GM19043 (cell line): ENCODE measurements around the gene POLR1A.

ENCODE experiments used
- ATAC-seq: cut with Tn5 transposase; IDR thresholded peaks from one replicate; pipeline ENCODE4 v1.9.1; 2021; ENCODE audit warnings: low read depth; ENCODE audit not compliant: unreplicated experiment

The POLR1A gene

DNA sequence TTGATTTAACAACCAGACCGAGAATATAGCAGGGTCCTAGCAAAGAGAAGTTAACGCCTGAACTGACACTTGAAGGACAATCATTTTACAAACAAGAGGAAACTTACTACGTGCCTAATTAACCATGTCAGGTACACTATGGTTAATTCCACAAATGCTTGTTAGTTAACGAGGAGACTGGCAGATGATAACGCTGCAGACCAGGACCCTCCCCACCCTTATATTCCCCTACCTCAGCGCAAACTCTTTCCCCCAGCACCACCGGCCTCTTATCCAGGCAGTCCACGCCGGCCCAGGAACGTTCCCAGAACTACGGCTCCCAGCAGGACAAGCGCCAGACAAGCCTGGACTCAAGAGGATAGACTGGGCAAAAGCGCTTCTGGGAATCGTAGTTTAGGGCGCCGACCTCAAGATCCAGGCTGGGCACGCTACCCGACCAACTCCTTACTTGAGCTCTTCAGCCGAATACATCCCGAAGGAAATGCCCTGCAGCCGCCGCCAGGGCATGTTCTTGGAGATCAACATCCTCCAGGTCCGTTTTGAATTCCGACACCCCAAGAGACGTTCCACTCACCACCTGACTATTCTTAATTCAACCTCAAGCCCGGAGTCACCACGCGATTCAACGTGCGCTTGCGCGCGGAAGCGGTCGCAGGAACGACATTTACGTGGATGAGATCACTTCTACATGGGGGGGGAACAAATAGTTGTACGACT lies at the start of gene POLR1A:
POLR1A (minus strand) TSS at position 635 of the 717 bp plus-strand sequence; CDS start at position 525, 110 bp downstream.
- peak; percentile 63 for ATAC-seq

DNA sequence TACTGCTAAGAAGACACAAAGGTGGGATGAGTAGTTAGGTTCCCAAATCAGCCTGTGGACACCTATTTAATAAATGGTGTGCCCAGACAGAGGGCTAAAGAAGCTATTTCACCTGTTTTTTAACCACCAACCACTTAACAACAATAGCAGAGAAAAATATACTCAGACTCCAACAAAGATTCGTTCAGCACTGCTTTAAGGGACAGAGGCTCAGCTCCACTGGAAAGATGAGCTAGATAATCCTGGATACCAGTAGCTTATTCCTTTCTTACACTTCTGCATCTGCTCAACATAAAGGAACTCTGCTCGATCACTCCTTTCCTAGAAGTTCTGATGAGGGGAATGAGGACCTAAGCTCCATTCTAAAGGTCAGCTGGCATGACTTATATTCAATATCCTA lies 44.8 kb upstream of the POLR1A start:
- no peak for ATAC-seq

DNA sequence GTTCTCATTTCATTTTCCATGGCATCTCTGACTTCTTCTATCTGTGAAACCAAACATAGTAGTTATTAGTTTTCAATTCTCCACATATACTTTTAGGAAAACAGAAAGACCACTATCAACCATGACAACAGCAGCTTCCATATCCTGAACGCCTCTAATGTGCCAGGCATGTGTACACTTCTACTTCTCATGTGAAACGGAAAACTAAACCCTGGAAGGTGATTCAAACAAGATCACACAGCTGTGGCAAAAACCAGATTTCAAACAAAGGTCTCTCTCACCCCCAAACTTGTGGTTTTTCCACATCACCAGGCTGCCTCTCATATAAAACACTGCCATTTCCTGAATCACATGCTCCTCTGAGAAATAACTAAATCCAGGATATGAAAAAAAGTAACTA lies 42.1 kb upstream of the POLR1A start:
- ATAC-seq, result no peak

DNA sequence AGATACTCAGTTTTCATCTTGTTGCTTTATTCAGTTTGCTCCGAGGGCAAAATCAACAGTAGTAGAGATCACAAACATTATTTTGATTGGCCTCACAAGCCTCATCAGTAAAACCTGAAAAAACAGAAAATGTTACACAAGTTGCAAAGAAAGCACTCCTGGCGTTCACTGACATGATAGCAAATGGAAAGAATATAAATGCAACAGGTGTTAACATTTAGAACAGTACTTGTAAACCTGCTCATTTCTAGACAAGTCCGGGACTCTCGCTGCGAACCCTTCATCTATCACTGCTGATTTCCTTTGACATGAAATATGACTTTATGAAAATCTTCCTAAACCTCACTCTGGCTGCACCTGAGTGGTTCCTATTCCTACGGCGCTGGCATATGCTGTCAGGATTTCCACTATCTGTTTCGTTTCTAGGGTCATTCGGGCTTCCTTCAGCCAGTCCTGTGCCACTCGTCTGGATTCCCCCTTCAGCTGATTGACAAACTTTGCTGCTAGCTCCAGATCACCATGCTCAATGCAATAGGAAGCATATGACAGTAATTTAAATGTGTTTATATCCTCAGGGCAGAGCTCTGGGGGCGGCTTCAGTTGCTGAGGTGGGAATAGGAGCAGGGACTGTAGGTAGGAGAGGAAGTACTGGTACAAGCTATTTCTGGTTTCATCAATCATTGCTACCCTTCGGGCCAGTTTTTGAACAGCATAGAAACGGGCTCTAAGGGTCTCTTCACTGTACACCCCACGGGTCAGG lies 38.4 kb upstream of the POLR1A start:
- no peak for ATAC-seq

DNA sequence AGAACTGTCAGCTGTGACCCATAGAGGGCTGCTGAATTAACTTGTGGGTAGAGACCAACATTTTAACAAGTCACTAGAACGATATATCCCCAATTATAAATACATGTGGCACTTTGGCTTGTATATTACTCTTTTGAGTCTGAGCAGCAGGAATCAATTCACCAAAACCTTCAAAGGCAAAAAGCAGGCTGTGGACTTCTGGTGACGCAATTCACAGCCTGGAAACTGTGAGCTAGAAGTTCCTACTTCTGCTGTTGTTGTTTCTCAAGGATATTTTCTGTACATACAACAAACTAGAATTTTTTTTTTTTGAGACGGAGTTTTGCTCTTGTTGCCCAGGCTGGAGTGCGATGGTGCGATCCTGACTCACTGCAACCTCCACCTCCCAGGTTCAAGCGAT lies 37.6 kb upstream of the POLR1A start:
- ATAC-seq, result no peak

DNA sequence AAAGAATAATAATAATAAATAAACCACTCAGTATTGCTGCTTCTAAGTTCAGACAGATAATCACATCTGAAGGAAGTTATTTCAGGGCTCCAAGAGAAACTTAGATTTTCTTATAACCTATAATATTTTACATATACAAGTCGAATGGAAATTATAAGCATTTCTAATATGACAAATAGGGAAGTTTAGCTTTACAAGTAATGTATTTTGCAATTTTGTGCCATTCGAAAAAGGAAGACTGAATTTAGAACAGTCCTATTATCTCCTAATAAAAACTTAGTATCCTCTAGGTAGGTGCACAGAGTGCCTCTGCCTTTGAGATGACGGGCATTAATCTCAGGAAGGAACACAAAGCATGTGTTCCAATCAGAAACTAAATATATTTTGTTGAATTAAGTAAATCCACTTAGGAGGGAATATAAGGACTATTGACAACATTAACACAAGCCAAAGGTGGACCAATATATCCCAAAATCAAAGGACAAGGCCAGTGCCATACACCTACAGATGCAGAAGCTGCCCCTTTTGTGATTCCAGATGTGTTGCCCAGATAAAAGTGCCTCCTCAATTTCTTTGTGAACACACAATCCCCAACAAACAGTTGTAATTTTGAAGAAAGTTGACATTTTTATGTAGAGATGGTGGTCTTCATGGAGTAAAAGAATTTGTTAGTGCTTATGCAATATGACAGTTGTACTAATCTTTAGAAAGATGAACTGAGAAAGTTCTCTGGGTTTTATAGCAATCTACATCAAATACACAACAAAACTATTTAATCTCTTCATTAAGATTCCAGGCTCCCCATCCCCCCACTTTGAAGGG lies 37.0 kb upstream of the POLR1A start:
- ATAC-seq, result no peak

DNA sequence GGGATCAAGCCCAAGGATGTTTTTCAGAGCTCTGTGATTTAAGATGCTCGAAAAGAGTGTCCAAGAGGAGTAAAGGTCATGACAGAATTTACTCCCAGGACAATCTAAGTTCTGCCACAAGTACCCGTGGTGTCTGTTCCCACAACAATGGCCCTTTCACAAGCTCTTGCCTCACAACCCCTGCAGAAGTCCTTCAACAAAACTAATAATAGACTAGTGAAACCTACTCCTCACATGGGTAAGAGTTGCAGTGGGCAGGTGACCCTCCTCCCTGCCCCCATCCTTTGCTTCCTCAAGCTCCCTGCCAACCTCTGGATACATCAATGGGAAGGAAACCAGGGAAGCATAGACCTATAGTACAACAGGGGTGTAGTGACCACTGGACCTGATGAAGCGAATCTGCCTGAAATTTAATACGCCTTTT lies 35.3 kb upstream of the POLR1A start:
- ATAC-seq, result no peak

DNA sequence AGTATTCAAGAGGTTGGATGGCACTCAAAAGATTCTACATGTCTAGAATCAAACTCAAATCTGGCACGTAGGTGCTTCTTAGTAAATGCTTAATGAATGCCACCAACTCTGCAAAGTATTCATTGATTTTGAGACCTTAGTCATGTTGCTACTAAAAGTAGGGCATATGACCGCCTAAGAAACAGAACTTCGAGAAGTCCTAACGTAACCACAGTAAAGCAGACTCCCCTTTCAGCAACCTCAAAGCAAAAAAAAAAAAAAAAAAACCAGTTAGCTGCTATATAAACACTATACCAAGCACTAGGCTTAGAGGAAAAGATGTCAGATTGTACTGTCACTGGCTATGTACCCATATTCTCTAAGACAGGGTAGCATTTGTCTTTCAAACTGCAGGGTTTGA lies 34.3 kb upstream of the POLR1A start:
- no peak for ATAC-seq

DNA sequence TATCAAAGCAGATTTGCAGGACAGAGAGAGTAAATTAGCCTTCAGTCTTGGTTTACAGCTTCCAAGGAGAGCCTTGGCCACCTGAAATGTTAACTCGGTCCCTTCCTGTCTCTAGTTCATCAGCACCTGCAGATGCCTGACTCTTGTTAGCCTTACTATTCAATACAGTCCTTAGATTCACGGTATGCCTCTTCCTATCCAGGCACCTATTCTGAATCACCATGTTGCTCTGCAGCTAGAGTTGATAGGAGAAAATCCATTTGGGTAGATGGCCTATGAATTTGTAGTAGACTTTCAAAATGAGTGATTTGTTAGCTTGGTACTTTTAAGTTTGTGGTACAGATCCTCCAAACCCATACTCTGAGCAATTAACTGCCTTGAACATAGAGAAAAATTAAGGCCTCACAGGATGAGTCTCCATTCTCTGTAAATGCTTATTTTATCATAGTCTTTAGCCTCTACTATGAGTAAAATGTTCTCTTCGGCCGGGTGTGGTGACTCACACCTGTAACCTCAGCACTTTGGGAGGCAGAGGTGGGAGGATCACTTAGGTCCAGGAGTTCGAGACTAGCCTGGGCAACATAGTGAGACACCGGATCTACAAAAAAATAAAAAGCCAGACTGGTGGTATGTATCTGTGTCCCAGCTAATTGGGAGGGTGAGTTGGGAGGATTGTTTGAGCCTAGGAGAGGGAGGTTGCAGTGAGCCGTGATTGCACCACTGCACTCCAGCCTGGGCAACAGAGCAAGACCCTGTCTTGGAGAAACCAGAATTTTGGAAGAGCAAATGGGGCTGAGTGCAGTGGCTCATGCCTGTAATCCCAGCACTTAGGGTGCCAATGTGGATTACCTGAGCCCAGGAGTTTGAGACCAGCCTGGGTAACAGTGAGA lies 33.3 kb upstream of the POLR1A start:
- no peak for ATAC-seq

DNA sequence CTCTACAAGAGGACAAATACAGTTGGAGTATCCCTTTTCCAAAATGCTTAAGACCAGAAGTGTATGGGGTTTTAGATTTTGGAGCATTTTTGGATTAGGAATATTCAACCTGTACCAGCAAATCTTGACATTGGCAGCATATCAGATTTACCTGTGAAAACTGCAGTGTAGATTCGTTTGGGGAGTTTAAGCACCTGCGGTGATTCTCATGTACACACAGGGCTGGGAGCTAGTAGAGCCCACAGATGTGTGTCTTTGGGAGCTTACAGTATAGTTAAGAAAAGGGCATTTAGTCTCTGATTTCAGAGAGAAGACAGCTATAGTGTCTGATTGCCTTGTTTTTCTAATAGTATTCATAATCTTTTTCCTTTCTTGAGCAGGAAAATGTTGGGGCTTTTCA lies 30.5 kb upstream of the POLR1A start:
- ATAC-seq, result no peak

DNA sequence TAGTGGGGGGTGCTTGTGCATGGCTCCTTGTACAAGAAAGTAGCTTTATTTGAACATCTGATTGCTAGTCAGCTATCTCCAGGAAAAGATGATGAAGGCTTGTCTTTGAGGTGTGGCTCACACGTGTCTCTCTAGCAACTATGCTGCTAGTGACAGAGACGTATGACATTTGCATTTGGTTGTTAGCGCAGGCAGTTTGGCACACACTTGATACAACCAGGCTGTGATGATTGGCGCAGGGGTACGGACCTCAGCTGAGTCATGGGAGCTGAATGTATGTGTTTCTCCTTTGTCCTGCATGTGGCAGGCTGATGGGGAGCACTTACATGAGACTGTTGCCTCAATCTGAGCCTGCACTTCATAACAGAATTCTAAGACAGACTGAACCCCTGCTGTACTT lies 30.0 kb upstream of the POLR1A start:
- ATAC-seq, result no peak

DNA sequence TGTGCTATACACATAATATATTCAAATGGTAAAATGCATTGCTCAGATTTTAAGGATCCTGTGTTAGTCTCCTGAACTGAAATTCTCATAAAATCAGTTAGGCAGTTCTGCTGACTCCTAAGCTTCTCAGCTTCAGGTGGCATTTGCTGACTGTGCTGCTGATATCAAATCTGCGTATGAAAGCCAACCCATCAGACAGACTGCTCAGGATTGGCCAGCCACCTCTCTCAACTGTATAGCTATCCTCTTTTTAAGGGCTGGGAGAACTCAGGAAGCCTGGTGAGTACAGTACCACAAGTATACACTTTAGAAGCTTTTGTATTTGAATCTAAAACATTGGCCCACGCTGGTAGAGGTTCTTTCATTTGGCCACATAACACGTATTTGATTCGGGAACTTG lies 29.0 kb upstream of the POLR1A start:
- no peak for ATAC-seq

DNA sequence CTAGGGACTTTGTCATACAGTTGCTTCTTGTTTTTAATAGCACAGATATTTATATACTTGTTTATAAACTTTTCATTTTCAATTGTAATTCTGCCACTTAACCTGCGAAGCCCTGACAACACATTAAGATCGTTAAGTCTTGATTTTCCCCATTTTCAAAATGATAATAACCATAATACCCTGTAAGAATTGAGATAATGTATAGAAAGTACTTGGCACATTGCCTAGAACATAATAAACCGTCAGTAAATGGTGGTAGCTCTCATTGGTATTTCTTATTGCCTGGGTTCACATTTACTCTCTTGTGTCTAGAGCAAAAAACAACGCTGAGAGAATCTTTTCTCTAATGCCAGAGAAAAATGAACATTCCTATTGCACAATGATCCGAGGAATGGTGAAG lies 19.0 kb upstream of the POLR1A start:
- ATAC-seq, result no peak

DNA sequence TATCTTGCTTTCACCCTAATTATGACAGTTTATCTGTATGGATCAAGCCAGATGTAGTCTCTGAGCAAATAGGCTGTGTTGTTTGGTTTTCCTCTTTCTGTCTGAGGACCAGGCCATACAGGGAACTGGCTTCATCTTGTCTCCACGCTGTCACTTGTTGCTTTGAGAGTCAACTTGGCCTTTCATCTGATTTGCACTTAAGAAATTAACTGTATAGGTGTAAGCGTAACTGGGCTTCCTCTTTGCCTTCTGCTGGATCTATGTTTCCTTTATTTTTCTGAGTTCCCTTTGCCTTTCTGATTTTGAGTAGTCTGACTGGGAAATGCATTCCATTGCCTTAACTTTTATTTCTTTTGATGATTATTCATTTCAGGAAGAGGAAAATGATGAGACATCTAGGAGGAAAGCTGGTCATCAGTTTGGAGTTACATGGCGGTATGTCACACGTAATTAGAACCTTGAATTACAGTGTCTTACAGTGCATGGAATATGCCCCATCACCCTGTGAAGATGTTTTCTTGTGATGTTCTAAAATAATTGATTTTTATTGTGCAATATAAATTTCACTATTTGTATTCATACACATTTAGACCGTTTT lies 17.7 kb upstream of the POLR1A start:
- no peak for ATAC-seq

DNA sequence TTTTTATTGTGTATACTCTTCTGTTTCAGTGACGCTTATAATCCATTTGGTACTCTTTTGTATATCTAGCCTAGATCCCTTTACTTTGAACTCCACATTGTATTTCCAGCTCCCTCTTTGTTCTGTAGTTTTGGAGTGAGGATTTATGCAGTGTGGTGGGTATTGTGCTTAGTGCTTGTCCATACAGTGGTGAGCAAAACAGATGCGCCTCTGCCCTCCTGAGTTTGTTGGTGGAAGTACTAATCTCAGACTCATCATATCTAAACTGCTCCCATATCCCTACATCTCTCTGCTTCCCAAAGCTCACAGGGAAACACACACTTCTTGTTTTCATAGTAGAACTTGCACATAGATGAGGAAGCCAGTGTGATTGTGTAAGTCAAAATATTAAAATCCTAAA lies 12.4 kb upstream of the POLR1A start:
- ATAC-seq, result no peak

DNA sequence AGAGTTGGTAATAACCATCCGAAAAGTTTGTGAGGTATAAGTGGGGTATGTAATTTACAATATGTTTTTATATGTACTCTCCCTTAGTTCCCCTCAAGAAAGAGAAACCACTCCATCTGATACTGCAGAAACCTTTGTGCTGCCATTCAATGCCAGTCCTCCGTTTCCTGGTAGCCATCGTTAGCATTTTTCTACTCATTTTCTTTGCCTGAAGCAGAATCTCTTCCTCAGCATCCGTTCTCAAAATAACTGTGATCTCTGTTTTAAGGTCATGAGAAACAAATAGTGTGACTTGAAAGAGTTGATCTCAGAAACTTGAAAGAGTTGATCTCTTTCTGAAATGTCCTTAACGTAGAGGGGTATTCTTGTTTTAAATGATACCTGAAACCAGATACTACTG lies 1.3 kb upstream of the POLR1A start:
- no peak for ATAC-seq

DNA sequence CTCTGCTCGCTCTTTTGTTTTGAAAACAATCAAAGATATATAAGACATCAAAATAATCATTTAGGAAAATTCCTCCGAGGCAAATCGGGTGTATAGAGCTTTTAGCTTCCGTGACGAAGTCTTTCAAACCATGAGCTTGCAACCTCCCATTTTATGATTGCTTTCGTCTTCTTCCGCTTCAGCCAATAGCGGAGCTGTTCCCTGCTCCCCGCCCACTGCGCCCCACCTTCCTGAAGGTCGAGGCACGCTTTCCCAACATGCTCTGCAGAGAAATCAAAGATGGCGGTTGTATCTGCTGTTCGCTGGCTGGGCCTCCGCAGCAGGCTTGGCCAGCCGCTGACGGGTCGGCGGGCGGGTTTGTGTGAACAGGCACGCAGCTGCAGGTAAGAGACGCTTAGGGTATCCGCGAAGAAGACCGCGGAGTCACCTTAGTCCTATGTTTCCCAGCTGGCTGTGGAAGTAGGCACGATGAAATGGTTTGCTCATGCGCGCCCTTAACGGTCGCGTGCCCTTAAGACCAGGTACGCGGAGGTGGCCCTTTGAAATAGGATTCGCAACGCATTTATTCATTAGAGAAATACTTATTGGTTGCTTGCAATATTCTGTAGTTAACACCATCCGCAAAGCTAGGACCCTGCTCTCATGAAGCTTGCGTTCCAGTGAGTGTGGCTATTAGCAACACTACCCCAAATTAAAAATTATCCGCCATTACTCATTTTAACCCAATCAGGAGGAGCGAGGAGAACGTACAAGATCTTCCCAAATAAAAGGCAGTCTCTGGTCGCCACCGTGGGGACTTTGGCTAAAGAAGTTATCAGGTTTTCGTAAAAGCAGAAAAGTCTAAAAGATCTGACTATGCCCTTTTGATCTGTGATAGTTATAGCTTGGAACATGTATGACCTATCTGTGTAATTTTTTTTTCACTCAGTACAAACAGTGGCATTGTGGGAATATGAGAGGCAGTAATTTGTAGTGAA lies 571 bp upstream of the POLR1A start, which contains the start of gene PTCD3:
PTCD3 (plus strand) TSS at position 267 of the 977 bp plus-strand sequence; CDS start at position 280, 13 bp downstream.
- peak; percentile 84 for ATAC-seq

DNA sequence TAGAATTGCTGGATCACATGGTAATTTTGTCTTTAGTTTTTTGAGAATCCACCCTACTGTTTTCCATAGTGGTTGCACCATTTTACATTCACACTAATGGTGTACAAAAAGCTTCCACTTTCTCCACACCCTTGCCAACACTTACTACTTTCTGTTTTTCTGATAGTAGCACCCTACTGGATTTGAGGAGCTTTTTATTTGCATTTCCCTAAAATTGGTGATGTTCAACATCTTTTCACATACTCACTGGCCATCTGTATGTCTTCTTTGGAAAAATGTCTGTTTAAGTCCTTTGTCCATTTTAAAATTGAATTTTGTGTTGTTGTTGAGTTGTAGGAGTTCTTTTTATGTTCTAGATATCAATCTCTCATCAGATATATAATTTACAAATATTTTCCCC lies 3.5 kb downstream of the POLR1A start:
- ATAC-seq, result no peak

DNA sequence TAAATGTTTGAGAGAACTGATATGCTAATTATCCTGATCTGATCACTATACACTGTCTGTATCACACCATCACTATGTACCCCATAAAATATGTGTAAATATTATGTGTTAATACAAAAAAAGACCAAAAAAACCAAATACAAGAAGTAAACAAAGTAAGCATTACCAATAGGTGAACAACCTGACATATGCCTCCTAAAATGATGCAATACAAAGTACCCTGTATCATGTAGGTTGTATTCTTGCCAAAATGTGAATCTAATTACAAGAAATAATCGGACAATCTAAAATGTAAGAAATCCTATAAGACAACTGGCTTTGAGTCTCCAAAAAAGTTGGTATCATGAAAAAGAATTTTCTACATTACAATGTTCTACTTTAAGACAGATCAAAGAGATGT lies 7.8 kb downstream of the POLR1A start:
- ATAC-seq, result no peak
